ENCODE measurements around the gene PAM.

GRCh38 chr5:103003872-103004271 is 248.8 kb downstream of the PAM start:
- no peak for TF ChIP-seq POLR2A (IDR thresholded peaks at IDR 0.05; ENCODE audit: low read depth, low read length)
- no peak for TF ChIP-seq TAF1 (IDR thresholded peaks at IDR 0.05; ENCODE audit: low read depth, low read length)
- TF ChIP-seq POLR2AphosphoS5 (IDR thresholded peaks at IDR 0.05; ENCODE audit: low read depth, low read length), result no peak
- TF ChIP-seq SPI1 (IDR thresholded peaks at IDR 0.05; ENCODE audit: low read depth, low read length), result no peak
- no peak for TF ChIP-seq PAX5 (IDR thresholded peaks at IDR 0.05; ENCODE audit: insufficient read depth, low read length, severe bottlenecking)

Measured in GM12891 (cell line).